ENCODE results near the gene LRRC3. TPM values are rescaled to one million over a fixed set of nuclear protein-coding genes. Genes with fewer than 3 reads are reported as not detected.
"Not testable (repeated sequence)": the region's sequence is repeated elsewhere in the genome, so short reads cannot be mapped to it uniquely, and the experiment has no call there.

Gene LRRC3
- 0.52 and 3.1 TPM in 2 replicates for total RNA-seq

GRCh38 chr21:44454747-44455523, at the start of gene LRRC3:
LRRC3 (plus strand) TSS chr21:44455510; CDS start chr21:44456645, 1,135 bp downstream.
- DNase-seq (ENCODE audit: low read depth) = peak; percentile 1

- DNase-seq (ENCODE audit: low read depth) = peak; percentile 42
These were observed 49.1 kb upstream of the LRRC3 start for GRCh38 chr21:44405948-44406872.

- no peak for DNase-seq (ENCODE audit: low read depth)
These were observed 48.4 kb upstream of the LRRC3 start for GRCh38 chr21:44406953-44407352.

- no peak for DNase-seq (ENCODE audit: low read depth)
These were observed 47.8 kb upstream of the LRRC3 start for GRCh38 chr21:44407493-44407892.

- DNase-seq (ENCODE audit: low read depth) = no peak
These were observed 47.1 kb upstream of the LRRC3 start for GRCh38 chr21:44408226-44408625.

GRCh38 chr21:44413566-44414290, 41.6 kb upstream of the LRRC3 start:
- no peak for DNase-seq (ENCODE audit: low read depth)

- DNase-seq (ENCODE audit: low read depth) = no peak
These were observed 40.8 kb upstream of the LRRC3 start for GRCh38 chr21:44414291-44415072.

- DNase-seq (ENCODE audit: low read depth) = no peak
These were observed 40.0 kb upstream of the LRRC3 start for GRCh38 chr21:44415073-44416025.

- DNase-seq (ENCODE audit: low read depth) = no peak
These were observed 39.1 kb upstream of the LRRC3 start for GRCh38 chr21:44416193-44416592.

GRCh38 chr21:44417621-44418107, 37.6 kb upstream of the LRRC3 start:
- not testable (repeated sequence) for DNase-seq (ENCODE audit: low read depth)

GRCh38 chr21:44418108-44418875, 37.0 kb upstream of the LRRC3 start:
- no peak for DNase-seq (ENCODE audit: low read depth)

- DNase-seq (ENCODE audit: low read depth) = no peak
These were observed 36.5 kb upstream of the LRRC3 start for GRCh38 chr21:44418876-44419230.

- DNase-seq (ENCODE audit: low read depth) = no peak
These were observed 35.6 kb upstream of the LRRC3 start for GRCh38 chr21:44419679-44420078.

GRCh38 chr21:44420416-44421205, 34.7 kb upstream of the LRRC3 start:
- DNase-seq (ENCODE audit: low read depth) = no peak

GRCh38 chr21:44421901-44422840, 33.1 kb upstream of the LRRC3 start:
- DNase-seq (ENCODE audit: low read depth) = no peak

GRCh38 chr21:44423312-44423821, 31.9 kb upstream of the LRRC3 start:
- no peak for DNase-seq (ENCODE audit: low read depth)
